NT2/D1 (cell line): ENCODE results near the gene CHMP4A.

Source experiments
- DNase-seq: peaks from one replicate; pipeline ENCODE4 v3.0.0-alpha.2; 2011; ENCODE audit warnings: low read depth, low spot score
- H3K27me3 ChIP-seq: 2 replicates; pipeline ENCODE4 v1.6.0; 2011; ENCODE audit warnings: mild to moderate bottlenecking; ENCODE audit not compliant: insufficient read length, insufficient read depth
- H3K36me3 ChIP-seq: 2 replicates; pipeline ENCODE4 v1.6.1; 2011; ENCODE audit warnings: mild to moderate bottlenecking, low read length, mixed read lengths; ENCODE audit not compliant: insufficient read depth, insufficient read length
- H3K4me1 ChIP-seq: 2 replicates; pipeline ENCODE4 v1.5.1; 2011; ENCODE audit not compliant: insufficient read depth, insufficient read length
- H3K4me3 ChIP-seq: 2 replicates; pipeline ENCODE4 v1.5.1; 2011; ENCODE audit warnings: low read depth; ENCODE audit not compliant: insufficient read length
- H3K9ac ChIP-seq: 2 replicates; pipeline ENCODE4 v1.6.0; 2011; ENCODE audit warnings: low read depth; ENCODE audit not compliant: insufficient read length
- H3K9me3 ChIP-seq: 2 replicates; pipeline ENCODE4 v1.5.1; 2011; ENCODE audit warnings: mild to moderate bottlenecking, low read length; ENCODE audit not compliant: insufficient read depth
- SUZ12 ChIP-seq: IDR thresholded peaks from 2 replicates; pipeline ENCODE4 v1.6.1; 2011; ENCODE audit not compliant: insufficient read length, insufficient read depth; ENCODE audit errors: extremely low read depth
- YY1 ChIP-seq: IDR thresholded peaks from 2 replicates; pipeline ENCODE4 v1.6.1; 2011; ENCODE audit not compliant: insufficient read length, insufficient read depth
- ZNF274 ChIP-seq: IDR thresholded peaks from 2 replicates; pipeline ENCODE4 v1.6.1; 2011; ENCODE audit warnings: mild to moderate bottlenecking, low read depth, low read length

CHMP4A gene

GRCh38 chr14:24215495-24216344, 2.4 kb upstream of the CHMP4A start, which contains the start of gene MDP1:
Gene MDP1 (minus strand): TSS chr14:24216066. CDS start chr14:24215955, 111 bp downstream.
- TF ChIP-seq ZNF274 (no peak), YY1 (peak; percentile 37), SUZ12 (no peak)
- H3K27me3 ChIP-seq = no peaks in the 10 kb centered on the region
- H3K4me3 ChIP-seq = peak within 1 kb of the TSS; percentile 87
- H3K9me3 ChIP-seq = no peaks in the 10 kb centered on the region
- no peaks in the 10 kb centered on the region for H3K4me1 ChIP-seq
- H3K36me3 ChIP-seq = peaks cover 33% of the 10 kb centered on the region
- H3K9ac ChIP-seq = peak within 1 kb of the TSS; percentile 94
- peak; percentile 84 for DNase-seq

- DNase-seq = no peak
- no peaks in the 10 kb centered on the region for H3K27me3 ChIP-seq
Measured at GRCh38 chr14:24213866-24214662, 776 bp upstream of the CHMP4A start.

GRCh38 chr14:24211311-24211710, 2.0 kb downstream of the CHMP4A start:
- TF ChIP-seq SUZ12 (no peak), YY1 (no peak), ZNF274 (no peak)
- no peaks in the 10 kb centered on the region for H3K27me3 ChIP-seq
- peaks cover 2% of the 10 kb centered on the region for H3K4me1 ChIP-seq
- DNase-seq = no peak
- H3K36me3 ChIP-seq = peaks cover 63% of the 10 kb centered on the region
- no peaks in the 10 kb centered on the region for H3K9me3 ChIP-seq
- no peak overlapping the region for H3K4me3 ChIP-seq
- H3K9ac ChIP-seq = no peak overlapping the region

More at GRCh38 chr14:24213866-24214662, 776 bp upstream of the CHMP4A start:
- Histone ChIP-seq H3K4me1 (no peaks in the 10 kb centered on the region), H3K4me3 (no peak overlapping the region), H3K36me3 (peaks cover 50% of the 10 kb centered on the region), H3K9me3 (no peaks in the 10 kb centered on the region), H3K9ac (peak overlapping the region; percentile 93)
- TF ChIP-seq YY1 (no peak), SUZ12 (no peak), ZNF274 (no peak)

- no peak for TF ChIP-seq SUZ12
- TF ChIP-seq ZNF274 = no peak
- no peak for TF ChIP-seq YY1
- no peak for DNase-seq
Measured at GRCh38 chr14:24207625-24208024, 5.7 kb downstream of the CHMP4A start.

GRCh38 chr14:24207104-24207551, 6.2 kb downstream of the CHMP4A start:
- no peaks in the 10 kb centered on the region for H3K9me3 ChIP-seq
- H3K36me3 ChIP-seq = peaks cover 64% of the 10 kb centered on the region
- no peaks in the 10 kb centered on the region for H3K27me3 ChIP-seq
- no peak for TF ChIP-seq SUZ12
- TF ChIP-seq ZNF274 = no peak
- TF ChIP-seq YY1 = no peak
- no peak overlapping the region for H3K4me3 ChIP-seq
- DNase-seq = no peak
- H3K4me1 ChIP-seq = peaks cover 2% of the 10 kb centered on the region
- no peak overlapping the region for H3K9ac ChIP-seq

More at GRCh38 chr14:24207625-24208024, 5.7 kb downstream of the CHMP4A start:
- Histone ChIP-seq H3K4me1 (peaks cover 2% of the 10 kb centered on the region), H3K9ac (no peak overlapping the region), H3K4me3 (no peak overlapping the region), H3K36me3 (peaks cover 64% of the 10 kb centered on the region), H3K9me3 (no peaks in the 10 kb centered on the region), H3K27me3 (no peaks in the 10 kb centered on the region)

- Histone ChIP-seq H3K27me3 (no peaks in the 10 kb centered on the region), H3K36me3 (peaks cover 64% of the 10 kb centered on the region), H3K4me1 (peaks cover 2% of the 10 kb centered on the region), H3K9ac (no peak overlapping the region), H3K4me3 (no peak overlapping the region), H3K9me3 (peaks cover 5% of the 10 kb centered on the region)
- DNase-seq = no peak
- TF ChIP-seq ZNF274 = no peak
- TF ChIP-seq YY1 = no peak
- TF ChIP-seq SUZ12 = no peak
Measured at GRCh38 chr14:24206260-24207103, 6.8 kb downstream of the CHMP4A start.
